ENCODE results near the gene MRPL38.

Gene MRPL38

DNA sequence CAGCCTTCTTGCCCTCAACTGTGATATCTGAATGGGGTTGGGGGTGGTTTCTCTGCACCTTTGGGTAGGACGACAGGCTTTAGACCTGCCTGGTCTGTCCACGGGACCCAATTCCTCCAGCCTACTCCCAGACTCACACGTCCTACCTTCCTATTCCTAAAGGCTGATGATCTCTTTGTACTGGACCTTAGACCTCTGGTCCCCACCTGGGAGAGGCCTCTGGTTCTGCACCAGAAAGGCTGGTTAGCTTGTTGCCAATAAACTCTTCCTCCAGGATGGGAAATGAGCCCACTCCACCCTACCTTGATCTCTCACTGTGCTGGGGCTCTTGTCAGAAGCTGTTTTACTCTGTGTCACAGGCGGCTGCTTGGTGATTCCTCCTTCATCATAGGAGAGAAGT lies 21.8 kb upstream of the MRPL38 start:
- no peak for ATAC-seq (ENCODE audit: insufficient read depth, low read depth)
- no peak overlapping the region for H3K9ac ChIP-seq (ENCODE audit: low read depth, low read length)
- no peak overlapping the region for H3K4me2 ChIP-seq (ENCODE audit: insufficient read depth, low read length)
- H3K36me3 ChIP-seq (ENCODE audit: insufficient read depth, low read length), result peaks cover 33% of the 10 kb centered on the region
- H3K27me3 ChIP-seq (ENCODE audit: insufficient read depth, low read length, poor library complexity), result no peaks in the 10 kb centered on the region
- H3K79me2 ChIP-seq (ENCODE audit: insufficient read depth, low read length), result no peaks in the 10 kb centered on the region
- DNase-seq, result no peak
- H3K4me1 ChIP-seq (ENCODE audit: insufficient read depth, low read length), result no peaks in the 10 kb centered on the region
- no peaks in the 10 kb centered on the region for H4K20me1 ChIP-seq (ENCODE audit: insufficient read depth, low read length)
- no peaks in the 10 kb centered on the region for H3K9me3 ChIP-seq (ENCODE audit: insufficient read depth, low read length, severe bottlenecking)
- H3K27ac ChIP-seq (ENCODE audit: low read length), result no peak overlapping the region
- no peak overlapping the region for H2AFZ ChIP-seq (ENCODE audit: low read depth, low read length)
- no peak overlapping the region for H3K4me3 ChIP-seq (ENCODE audit: low read depth in 1 of 2, low read length in 2 of 2)
- TF ChIP-seq CTCF (IDR thresholded peaks at IDR 0.05; ENCODE audit: borderline replicate concordance, extremely low read depth, low read length, poor library complexity, severe bottlenecking) (no peak), EZH2 (IDR thresholded peaks at IDR 0.05; ENCODE audit: borderline replicate concordance, low read depth, low read length, severe bottlenecking) (no peak)

DNA sequence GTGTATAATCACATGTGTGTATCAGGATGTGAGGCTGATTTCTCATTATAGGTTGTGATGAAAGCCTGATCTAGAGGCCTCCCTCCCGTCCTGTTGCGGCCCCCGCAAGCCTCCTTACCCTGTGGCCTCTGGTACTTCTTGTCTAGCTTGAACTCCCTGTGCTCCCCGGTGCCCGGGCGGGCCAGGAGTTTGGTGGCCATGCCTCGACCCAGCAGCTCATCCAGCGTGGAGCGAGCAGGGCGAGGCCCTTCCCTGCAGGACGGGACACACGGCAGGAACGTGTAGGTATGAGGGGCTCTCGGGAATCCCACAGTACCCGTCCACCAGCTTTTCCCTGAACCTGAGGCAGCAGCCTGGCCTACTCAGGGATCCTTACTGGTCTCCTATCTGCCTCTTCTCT lies 21.2 kb upstream of the MRPL38 start:
- H4K20me1 ChIP-seq (ENCODE audit: insufficient read depth, low read length), result no peaks in the 10 kb centered on the region
- no peak for ATAC-seq (ENCODE audit: insufficient read depth, low read depth)
- no peaks in the 10 kb centered on the region for H3K27me3 ChIP-seq (ENCODE audit: insufficient read depth, low read length, poor library complexity)
- no peak for DNase-seq
- no peak overlapping the region for H3K4me2 ChIP-seq (ENCODE audit: insufficient read depth, low read length)
- H3K36me3 ChIP-seq (ENCODE audit: insufficient read depth, low read length), result peaks cover 34% of the 10 kb centered on the region
- TF ChIP-seq CTCF (IDR thresholded peaks at IDR 0.05; ENCODE audit: borderline replicate concordance, extremely low read depth, low read length, poor library complexity, severe bottlenecking) (no peak), EZH2 (IDR thresholded peaks at IDR 0.05; ENCODE audit: borderline replicate concordance, low read depth, low read length, severe bottlenecking) (no peak)
- H3K79me2 ChIP-seq (ENCODE audit: insufficient read depth, low read length), result no peaks in the 10 kb centered on the region
- H2AFZ ChIP-seq (ENCODE audit: low read depth, low read length), result no peak overlapping the region
- no peak overlapping the region for H3K4me3 ChIP-seq (ENCODE audit: low read depth in 1 of 2, low read length in 2 of 2)
- H3K9ac ChIP-seq (ENCODE audit: low read depth, low read length), result no peak overlapping the region
- no peaks in the 10 kb centered on the region for H3K9me3 ChIP-seq (ENCODE audit: insufficient read depth, low read length, severe bottlenecking)
- no peaks in the 10 kb centered on the region for H3K4me1 ChIP-seq (ENCODE audit: insufficient read depth, low read length)
- H3K27ac ChIP-seq (ENCODE audit: low read length), result no peak overlapping the region

GRCh38 chr17:75925103-75925502 lies 20.4 kb upstream of the MRPL38 start:
- peaks cover 39% of the 10 kb centered on the region for H3K36me3 ChIP-seq (ENCODE audit: insufficient read depth, low read length)
- H3K4me2 ChIP-seq (ENCODE audit: insufficient read depth, low read length), result no peak overlapping the region
- ATAC-seq (ENCODE audit: insufficient read depth, low read depth) (no peak), DNase-seq (no peak)
- no peak for TF ChIP-seq EZH2 (IDR thresholded peaks at IDR 0.05; ENCODE audit: borderline replicate concordance, low read depth, low read length, severe bottlenecking)
- TF ChIP-seq CTCF (IDR thresholded peaks at IDR 0.05; ENCODE audit: borderline replicate concordance, extremely low read depth, low read length, poor library complexity, severe bottlenecking), result no peak
- H4K20me1 ChIP-seq (ENCODE audit: insufficient read depth, low read length), result no peaks in the 10 kb centered on the region
- H3K4me1 ChIP-seq (ENCODE audit: insufficient read depth, low read length), result no peaks in the 10 kb centered on the region
- H2AFZ ChIP-seq (ENCODE audit: low read depth, low read length), result no peak overlapping the region
- H3K9me3 ChIP-seq (ENCODE audit: insufficient read depth, low read length, severe bottlenecking), result no peaks in the 10 kb centered on the region
- no peaks in the 10 kb centered on the region for H3K79me2 ChIP-seq (ENCODE audit: insufficient read depth, low read length)
- H3K27me3 ChIP-seq (ENCODE audit: insufficient read depth, low read length, poor library complexity), result no peaks in the 10 kb centered on the region
- no peak overlapping the region for H3K27ac ChIP-seq (ENCODE audit: low read length)
- no peak overlapping the region for H3K4me3 ChIP-seq (ENCODE audit: low read depth in 1 of 2, low read length in 2 of 2)
- no peak overlapping the region for H3K9ac ChIP-seq (ENCODE audit: low read depth, low read length)

Data from DND-41 (cell line).